Calu3 (cell line): ENCODE data around the gene OXLD1. TPM values are rescaled to one million over a fixed set of nuclear protein-coding genes. Genes with fewer than 3 reads are reported as not detected.

ENCODE experiments used
- BruUV-seq: library from RNA; stranded (reverse); fragments of 400-500 nt; replicated peaks from 2 replicates; lab custom pipeline; 2021; lab: Mats Ljungman, UMichigan
- CTCF ChIA-PET: fragments of 300-600 bp; sonication (Branson Sonifier 250); formaldehyde crosslinking; loops from one replicate; lab custom pipeline; 2022; ENCODE audit warnings: antibody characterized with exemption; lab: Charles Lee
- DNase-seq: peaks from one replicate; pipeline ENCODE4 v3.0.0; 2022
- H3K27ac Mint-ChIP-seq: one replicate; pipeline ENCODE4 v1.8.0; 2022; ENCODE audit warnings: mixed read lengths; ENCODE audit not compliant: unreplicated experiment
- H3K27me3 Mint-ChIP-seq: one replicate; pipeline ENCODE4 v1.8.0; 2022; ENCODE audit warnings: mixed read lengths; ENCODE audit not compliant: unreplicated experiment
- H3K36me3 Mint-ChIP-seq: one replicate; pipeline ENCODE4 v1.8.0; 2022; ENCODE audit warnings: mild to moderate bottlenecking, moderate library complexity, mixed read lengths; ENCODE audit not compliant: insufficient read depth, unreplicated experiment
- H3K4me1 Mint-ChIP-seq: one replicate; pipeline ENCODE4 v1.8.0; 2022; ENCODE audit warnings: mild to moderate bottlenecking, low read depth, mixed read lengths; ENCODE audit not compliant: unreplicated experiment
- H3K4me3 Mint-ChIP-seq: one replicate; pipeline ENCODE4 v1.8.0; 2022; ENCODE audit warnings: mild to moderate bottlenecking, low read depth, moderate library complexity, mixed read lengths; ENCODE audit not compliant: unreplicated experiment
- H3K9me3 Mint-ChIP-seq: one replicate; pipeline ENCODE4 v1.8.0; 2022; ENCODE audit warnings: low read depth, mixed read lengths; ENCODE audit not compliant: unreplicated experiment
- CTCF ChIP-seq: fragments of 200-600 bp; IDR thresholded peaks from one replicate; pipeline ENCODE4 v1.8.0; 2022; ENCODE audit warnings: antibody characterized with exemption; ENCODE audit not compliant: unreplicated experiment
- intact Hi-C: fragments of 100-400 bp; cut with micrococcal nuclease; formaldehyde crosslinking; loops from one replicate; pipeline ENCODE4 v1.10.0; 2022; ENCODE audit not compliant: unreplicated experiment
- total RNA-seq: library from RNA; stranded (reverse); gene quantifications from 2 replicates; pipeline ENCODE4 v1.2.3, GENCODE V29; 2022

Gene OXLD1
- total RNA-seq, 1 experiment from 2014 or later = 36.5 TPM

- Mint-ChIP-seq H3K9me3 (no peaks in the 10 kb centered on the region), H3K27ac (peak overlapping the region; percentile 66), H3K27me3 (no peaks in the 10 kb centered on the region), H3K4me3 (peak overlapping the region; percentile 71), H3K4me1 (peaks cover 12% of the 10 kb centered on the region), H3K36me3 (peaks cover 73% of the 10 kb centered on the region)
- TF ChIP-seq CTCF = no peak
- intact Hi-C loops = no loop called here
- CTCF ChIA-PET = interaction anchor here (0.6 to 2.2 kb wide), 3 partner anchors 18 to 189 kb away, joined by 4 to 8 read pairs (median 4); partner anchors contain the start of gene MRPL12
- BruUV-seq = no TSS peak
- DNase-seq = no peak
Measured at GRCh38 chr17:81683208-81683583, 16.8 kb upstream of the OXLD1 start.

- no peak for DNase-seq
- no peak for TF ChIP-seq CTCF
- H3K36me3 Mint-ChIP-seq = peaks cover 72% of the 10 kb centered on the region
- intact Hi-C loops = no loop called here
- no peaks in the 10 kb centered on the region for H3K9me3 Mint-ChIP-seq
- CTCF ChIA-PET = interaction anchor here (1.2 to 2.2 kb wide), 2 partner anchors 19 to 20 kb away, joined by 4 to 8 read pairs; partner anchors contain the start of gene MRPL12
- BruUV-seq = no TSS peak
- H3K4me1 Mint-ChIP-seq = peaks cover 12% of the 10 kb centered on the region
- peak overlapping the region; percentile 71 for H3K4me3 Mint-ChIP-seq
- H3K27me3 Mint-ChIP-seq = no peaks in the 10 kb centered on the region
- peak overlapping the region; percentile 30 for H3K27ac Mint-ChIP-seq
Measured at GRCh38 chr17:81682565-81683207, 16.3 kb upstream of the OXLD1 start.

- CTCF ChIA-PET = no interaction called here
- no peak for TF ChIP-seq CTCF
- H3K4me1 Mint-ChIP-seq = peaks cover 12% of the 10 kb centered on the region
- peaks cover 63% of the 10 kb centered on the region for H3K36me3 Mint-ChIP-seq
- H3K27me3 Mint-ChIP-seq = no peaks in the 10 kb centered on the region
- BruUV-seq = no TSS peak
- DNase-seq = no peak
- peak overlapping the region; percentile 14 for H3K4me3 Mint-ChIP-seq
- no peaks in the 10 kb centered on the region for H3K9me3 Mint-ChIP-seq
- no peak overlapping the region for H3K27ac Mint-ChIP-seq
- intact Hi-C loops = no loop called here
Measured at GRCh38 chr17:81681672-81682071, 15.3 kb upstream of the OXLD1 start.

GRCh38 chr17:81680150-81680549, 13.7 kb upstream of the OXLD1 start:
- CTCF ChIA-PET = no interaction called here
- Mint-ChIP-seq H3K27ac (no peak overlapping the region), H3K9me3 (no peaks in the 10 kb centered on the region), H3K4me1 (peaks cover 19% of the 10 kb centered on the region), H3K27me3 (no peaks in the 10 kb centered on the region), H3K4me3 (no peak overlapping the region), H3K36me3 (peaks cover 58% of the 10 kb centered on the region)
- DNase-seq = no peak
- intact Hi-C loops = no loop called here
- no peak for TF ChIP-seq CTCF
- BruUV-seq = no TSS peak
